ENCODE results near the gene ASCC1.
A peak's percentile ranks its signal among the peaks of the same experiment; 100 is the strongest.
"Not testable (repeated sequence)": the region's sequence is repeated elsewhere in the genome, so short reads cannot be mapped to it uniquely, and the experiment has no call there.

The ASCC1 gene

DNA sequence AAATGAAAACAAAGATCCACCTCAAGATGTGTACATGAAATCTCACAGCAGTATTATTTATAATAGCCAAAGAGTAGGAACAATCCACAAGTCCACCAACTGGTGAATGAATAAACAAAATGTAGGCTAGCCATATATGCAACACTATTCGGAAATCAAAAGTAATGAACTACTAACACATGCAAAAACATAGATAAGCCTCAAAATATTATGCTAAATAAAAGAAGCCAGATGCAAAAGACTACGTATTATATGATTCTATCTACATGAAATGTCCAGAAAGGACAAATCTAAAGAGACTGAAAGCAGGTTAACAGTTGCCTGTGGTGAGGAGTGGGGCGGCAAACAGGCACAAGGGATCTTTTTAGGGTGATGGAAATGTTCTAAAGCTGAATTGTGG is 49.0 kb downstream of the ASCC1 start:
- DNase-seq, result no peak

DNA sequence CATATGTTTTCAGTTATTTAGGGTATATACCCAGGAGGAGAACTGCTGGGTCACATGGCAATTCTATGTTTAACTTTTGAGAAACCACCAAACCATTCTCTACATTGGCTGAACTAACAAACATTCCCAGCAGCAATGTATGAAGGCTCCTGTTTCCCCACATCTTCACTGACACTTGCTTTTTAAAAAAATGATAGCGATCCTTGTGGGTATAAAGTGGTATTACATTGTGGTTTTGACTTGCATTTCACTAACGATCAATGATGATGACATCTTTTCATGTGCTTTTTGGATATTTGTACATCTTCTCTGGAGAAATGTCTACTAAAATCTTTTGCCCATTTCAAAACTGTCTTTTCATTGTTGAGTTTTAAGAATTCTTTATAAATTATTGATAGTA is 51.5 kb downstream of the ASCC1 start:
- DNase-seq, result peak; percentile 60 to 74

DNA sequence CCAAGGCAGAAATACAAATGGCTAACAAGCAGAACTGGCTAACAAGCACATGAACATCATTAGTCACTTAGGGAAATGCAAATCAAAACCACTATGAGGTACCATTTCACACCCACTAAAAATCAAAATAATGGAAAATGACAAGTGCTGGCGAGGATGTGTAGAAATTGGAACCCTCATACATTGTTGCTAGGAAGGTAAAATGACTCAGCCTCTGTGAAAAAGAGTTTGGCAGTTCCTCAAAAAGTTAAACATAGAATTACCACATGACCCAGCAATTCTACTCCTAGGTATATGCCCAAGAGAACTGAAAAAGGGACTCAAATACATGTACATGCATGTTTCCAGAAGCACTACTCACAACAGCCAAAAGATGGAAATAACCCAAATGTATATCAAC is 53.1 kb downstream of the ASCC1 start:
- peak; percentile 48 to 51 for DNase-seq

DNA sequence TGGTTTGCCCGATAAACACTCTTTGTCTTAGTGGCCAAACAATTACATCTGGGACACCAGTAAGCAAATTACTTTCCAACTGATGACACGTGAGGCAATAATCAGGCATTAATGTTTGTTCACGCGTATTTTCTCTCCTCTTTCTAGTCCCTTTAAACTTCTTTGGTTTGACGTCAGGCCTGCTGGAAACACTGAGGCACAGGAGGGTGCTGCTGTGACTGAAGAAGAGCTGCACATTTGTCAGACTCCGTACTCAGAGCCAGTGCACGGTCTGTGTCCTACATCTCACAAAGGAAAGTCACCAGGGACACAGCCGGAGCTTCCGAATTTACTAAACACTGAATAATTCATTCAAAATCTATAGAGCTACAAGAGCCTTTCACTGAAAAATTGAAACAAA is 57.9 kb downstream of the ASCC1 start:
- DNase-seq, result no peak

DNA sequence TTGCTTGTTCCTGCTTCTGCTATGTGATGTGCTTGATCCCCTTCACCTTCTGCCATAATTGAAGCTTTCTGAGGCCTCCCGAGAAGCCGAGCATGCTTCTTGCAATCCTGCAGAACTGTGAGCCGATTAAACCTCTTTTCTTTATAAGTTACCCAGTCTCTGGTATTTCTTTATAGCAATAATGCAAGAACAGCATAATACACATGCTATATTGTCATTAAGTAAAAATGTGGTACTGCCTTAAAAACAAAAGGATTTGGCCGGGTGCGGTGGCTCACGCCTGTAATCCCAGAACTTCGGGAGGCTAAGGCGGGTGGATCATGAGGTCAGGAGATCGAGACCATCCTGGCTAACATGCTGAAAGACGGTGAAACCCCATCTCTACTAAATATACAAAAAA is 59.9 kb downstream of the ASCC1 start:
- no peak for DNase-seq

DNA sequence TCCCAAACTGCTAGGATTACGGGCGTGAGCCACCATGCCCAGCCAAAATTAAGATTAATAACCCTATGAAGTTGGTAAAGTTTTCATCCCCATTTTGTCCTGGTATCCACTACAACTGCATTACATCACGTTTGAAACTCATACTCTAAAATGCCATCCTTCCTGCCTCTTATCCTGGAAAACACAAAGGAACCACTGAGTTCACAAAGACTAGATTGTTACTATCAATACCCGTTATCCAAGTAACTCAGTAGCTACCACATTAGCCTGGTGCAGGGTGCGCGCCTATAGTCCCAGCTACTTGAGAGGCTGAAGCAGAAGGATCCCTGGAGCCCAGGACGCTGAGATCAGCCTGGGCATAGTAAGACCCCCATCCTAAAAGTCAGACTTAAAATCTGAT is 63.8 kb downstream of the ASCC1 start:
- DNase-seq, result no peak

DNA sequence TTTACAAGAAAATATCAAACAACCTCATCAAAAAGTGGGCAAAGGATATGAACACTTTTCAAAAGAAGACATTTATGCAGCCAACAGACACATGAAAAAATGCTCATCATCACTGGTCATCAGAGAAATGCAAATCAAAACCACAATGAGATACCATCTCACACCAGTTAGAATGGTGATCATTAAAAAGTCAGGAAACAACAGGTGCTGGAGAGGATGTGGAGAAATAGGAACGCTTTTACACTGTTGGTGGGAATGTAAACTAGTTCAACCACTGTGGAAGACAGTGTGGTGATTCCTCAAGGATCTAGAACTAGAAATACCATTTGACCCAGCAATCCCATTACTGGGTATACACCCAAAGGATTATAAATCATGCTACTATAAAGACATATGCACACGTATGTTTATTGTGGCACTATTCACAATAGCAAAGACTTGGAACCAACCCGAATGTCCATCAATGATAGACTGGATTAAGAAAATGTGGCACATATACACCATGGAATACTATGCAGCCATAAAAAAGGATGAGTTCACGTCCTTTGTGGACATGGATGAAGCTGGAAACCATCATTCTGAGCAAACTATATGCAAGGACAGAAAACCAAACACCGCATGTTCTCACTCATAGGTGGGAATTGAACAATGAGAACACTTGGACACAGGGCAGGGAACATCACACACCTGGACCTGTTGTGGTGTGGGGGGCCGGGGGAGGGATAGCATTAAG is 65.2 kb downstream of the ASCC1 start:
- not testable (repeated sequence) for DNase-seq

DNA sequence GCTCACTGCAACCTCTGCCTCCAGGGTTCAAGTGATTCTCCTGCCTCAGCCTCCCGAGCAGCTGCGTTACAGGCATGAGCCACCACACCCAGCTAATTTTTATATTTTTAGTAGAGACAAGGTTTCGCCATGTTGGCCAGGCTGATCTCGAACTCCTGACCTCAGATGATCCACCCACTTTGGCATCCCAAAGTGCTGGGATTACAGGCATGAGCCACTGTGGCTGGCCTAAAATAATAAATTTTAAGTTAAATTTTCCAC is 68.8 kb downstream of the ASCC1 start:
- DNase-seq, result not testable (repeated sequence)

DNA sequence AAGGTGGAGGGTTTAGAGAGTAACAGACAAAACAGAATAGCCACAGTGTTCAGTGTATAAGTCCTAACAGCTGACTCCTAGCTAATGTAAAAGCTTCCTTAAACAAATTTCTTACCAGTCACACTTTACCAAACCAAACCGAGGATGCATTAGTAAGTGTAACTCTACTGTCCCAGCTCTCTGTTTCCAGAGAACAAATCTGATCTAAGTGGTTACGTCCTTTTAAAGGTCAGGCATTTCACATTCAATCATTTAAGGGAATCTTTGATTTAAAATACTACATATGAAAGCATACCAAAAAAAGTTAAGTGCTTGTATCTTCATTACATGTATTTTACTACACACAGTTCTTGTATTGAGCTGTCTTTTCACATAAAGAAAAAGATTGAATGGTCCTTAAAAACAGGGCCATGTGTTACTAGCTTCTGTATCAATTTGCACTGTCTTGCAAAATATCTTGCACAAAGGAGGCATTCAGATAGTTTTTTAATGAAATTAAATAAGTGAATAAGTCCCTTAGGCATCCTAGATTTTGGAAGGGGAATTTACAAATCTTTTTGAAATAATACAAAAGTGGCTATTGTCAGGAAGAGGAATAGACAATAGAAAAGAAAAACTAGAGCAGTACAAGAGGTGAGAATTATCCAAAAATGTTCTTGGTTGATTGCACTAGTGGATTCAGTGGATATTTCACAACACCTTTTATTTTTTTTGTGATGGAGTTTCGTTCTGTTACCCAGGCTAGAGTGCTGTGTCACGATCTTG is 69.3 kb downstream of the ASCC1 start:
- DNase-seq, result no peak

DNA sequence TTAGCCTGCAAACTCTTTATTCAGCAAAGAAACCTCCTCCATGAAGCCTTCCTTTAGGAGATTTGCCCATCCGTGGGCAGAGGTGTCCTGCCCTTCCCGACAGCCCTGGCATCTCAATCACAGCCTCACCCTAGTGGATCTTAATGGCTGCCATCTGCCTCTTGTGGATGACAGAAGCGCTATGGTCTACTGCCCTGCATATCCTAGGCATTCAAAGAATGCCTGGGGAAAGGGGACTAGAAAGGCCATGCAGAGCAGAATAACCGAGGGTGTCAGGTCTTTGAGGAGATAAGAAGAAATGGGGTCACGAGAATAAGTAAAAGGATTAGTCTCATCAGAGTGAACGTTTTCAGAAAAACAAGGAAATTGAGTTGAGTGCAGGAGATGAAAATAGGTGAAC is 70.0 kb downstream of the ASCC1 start:
- no peak for DNase-seq

DNA sequence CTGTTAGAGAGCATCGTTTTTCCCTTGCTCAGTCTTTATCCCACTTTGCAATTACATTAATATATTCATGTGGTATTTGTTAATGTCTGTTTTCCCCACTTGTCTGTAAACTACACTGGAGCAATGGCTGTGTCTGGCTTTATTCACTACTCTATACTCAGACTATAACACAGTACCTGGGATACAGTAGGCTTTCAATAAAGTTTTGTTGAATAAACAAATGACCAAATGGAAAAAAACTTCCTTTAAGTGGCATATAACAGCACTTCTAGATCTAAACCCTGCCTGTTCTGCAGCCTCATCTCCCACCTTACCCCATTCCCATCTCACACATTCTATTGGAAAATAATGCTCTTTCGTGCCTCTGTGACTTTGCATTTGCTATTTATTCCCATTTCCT is 70.4 kb downstream of the ASCC1 start:
- DNase-seq, result no peak

DNA sequence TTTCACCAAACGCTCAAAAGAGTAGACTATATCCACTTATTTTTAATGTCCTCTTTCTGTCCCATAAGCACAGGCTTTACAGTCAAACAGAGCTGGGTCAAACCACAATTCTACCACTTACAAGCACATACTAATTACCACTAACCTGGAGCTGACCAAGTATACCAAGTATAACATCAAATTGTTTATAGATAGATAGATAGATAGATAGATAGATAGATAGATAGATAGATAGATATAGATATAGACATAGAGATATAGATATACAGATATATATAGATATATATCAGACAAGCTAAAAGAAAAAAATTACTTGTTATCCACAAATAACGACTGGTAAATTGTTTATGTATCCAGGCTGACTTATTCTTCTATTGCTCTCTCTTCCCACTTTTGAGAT is 75.2 kb downstream of the ASCC1 start:
- no peak for DNase-seq

DNA sequence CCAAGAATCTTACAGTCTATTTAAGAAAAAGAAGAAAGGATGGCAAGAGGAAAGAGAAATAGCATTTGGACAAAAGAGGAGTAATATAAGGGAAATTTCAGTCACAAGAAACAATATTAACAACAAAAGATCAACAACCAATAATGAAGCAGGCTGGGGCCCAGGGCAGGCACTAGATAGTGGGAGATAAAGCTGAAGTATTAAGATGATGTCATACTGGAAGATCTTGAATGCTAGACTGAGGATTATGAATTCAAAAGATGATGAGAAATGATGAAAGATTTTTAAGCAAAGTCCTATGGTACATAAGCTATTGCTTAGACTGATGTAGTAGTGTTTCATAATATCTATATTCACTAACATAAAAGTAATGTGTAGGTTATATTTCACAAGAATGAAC is 75.9 kb downstream of the ASCC1 start:
- DNase-seq, result no peak

DNA sequence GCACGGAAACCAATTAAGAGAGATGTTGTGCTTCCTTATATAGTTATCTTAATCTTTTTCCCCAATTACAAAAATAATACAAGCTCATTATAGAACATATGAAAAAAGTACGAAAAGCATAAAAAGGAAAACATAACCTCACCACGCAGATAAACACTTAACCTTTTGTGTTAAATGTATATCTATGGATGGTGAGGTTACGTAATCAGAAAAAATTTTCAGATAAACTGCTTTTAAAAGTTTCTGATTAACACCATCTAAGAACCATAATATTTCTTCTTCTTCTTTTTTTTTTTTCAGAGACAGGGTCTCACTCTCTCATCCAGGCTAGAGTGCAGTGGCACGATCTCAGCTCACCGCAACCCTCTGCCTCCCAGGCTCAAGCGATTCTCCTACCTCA is 78.5 kb downstream of the ASCC1 start:
- DNase-seq, result no peak

DNA sequence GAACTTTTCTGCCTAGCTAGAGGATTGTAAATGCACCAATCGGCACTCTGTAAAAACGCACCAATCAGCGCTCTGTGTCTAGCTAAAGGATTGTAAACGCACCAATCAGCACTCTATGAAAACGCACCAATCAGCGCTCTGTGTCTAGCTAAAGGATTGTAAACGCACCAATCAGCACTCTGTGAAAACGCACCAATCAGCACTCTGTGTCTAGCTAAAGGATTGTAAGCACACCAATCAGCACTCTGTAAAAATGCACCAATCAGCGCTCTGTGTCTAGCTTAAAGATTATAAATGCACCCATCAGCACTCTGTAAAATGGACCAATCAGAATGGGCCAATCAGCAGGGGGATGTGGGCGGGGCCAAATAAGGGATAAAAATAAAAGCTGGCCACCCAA is 79.9 kb downstream of the ASCC1 start:
- DNase-seq, result not testable (repeated sequence)

DNA sequence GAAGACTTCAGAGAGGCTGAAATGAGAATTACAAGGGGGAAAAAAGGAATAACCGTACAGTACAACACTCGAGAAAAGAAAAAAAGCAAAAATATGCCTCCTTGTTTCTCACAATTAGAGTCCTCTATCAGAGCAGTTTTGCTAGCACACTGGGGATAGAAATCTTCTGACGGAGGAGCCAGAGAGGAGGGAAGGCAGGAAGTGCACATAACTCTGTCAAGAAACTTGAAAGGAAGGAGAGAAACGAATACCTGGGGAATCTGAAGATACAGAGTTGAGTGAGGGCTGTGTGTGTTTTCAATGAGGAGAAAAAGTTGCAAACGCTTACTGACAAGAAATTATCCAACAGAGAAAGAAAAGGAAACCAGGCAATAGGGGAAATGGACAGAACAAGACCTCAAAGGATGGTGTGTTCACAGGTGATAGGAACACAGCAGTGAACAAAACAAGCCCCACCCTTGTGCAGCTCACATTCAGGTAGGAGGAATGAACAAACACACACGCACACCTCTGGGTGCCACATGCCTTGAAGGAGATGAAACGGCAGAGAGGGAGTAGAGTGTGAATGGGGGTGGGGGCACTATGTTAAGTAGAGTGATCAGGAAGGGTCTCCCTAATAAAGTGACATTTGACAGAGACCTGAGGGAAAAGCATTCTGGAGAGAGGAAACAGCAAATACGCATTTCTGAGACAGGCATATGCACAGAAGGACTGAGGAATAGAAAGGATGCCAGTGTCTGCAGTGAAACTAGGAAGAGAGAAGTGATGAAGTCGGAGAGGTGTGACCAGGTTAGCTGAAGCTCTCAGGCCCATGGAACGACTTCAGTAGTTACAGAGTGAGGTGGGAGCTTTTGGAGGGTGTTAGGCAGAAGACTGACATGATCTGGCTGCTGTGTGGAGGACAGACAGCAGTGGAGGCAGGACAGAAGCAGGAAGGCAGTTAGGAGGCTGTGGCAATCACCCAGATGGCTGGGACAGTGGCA is 81.0 kb downstream of the ASCC1 start:
- no peak for DNase-seq

DNA sequence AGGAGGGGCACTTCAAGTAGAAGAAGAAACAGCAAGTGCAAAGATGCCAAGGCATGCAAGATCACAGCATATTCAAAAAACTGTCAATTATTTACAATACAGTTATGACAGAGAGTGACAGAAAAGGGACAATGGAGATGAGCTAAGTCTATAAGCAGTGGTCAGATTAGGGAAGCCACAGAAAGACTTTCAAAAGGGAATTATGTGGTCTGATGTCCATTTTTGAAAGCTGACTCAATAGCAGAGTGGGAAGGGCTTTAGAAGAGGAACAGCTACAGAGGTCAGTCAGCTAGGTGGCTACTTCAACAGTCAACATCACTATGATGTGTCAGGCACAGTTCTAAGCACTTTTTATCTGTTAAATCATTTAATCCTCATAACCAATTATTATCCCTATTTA is 82.6 kb downstream of the ASCC1 start:
- DNase-seq, result peak; percentile 74 to 78

DNA sequence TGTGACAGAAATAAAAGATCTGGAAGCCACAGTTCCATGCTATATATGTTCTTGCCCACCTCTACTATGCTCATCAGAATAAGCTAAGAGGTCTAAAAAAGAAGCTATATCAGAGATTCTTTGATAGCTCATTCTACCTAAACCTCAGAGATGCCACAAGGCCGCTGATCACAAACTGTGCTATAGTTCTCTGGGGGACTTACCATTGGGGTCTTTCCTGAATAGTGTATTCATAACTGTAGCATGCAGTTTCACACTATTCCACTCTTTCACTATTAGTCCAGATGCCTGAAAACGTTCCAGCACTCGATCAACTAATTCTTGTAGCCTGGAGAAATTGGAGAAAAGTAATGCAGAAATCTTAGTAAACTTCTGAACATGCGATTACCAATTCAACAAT is 83.2 kb downstream of the ASCC1 start:
- no peak for DNase-seq

DNA sequence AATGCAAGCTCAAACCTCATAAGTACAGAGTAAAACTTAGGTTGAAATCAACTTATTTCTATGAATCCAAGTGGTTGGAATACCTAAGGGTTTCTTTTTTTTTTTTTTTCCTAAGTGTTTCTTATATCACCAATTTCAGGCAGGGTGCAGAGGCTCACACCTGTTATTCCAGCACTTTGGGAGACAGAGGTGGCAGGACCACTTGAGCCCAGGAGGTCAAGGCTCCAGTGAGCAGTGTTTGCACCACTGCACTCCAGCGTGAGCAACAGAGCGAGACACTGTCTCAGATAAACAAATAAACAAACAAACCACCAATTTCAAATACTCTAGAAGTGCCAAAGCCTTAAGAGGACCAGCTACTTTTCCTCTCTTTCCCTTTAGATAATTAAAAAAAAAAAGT is 88.5 kb downstream of the ASCC1 start:
- no peak for DNase-seq

DNA sequence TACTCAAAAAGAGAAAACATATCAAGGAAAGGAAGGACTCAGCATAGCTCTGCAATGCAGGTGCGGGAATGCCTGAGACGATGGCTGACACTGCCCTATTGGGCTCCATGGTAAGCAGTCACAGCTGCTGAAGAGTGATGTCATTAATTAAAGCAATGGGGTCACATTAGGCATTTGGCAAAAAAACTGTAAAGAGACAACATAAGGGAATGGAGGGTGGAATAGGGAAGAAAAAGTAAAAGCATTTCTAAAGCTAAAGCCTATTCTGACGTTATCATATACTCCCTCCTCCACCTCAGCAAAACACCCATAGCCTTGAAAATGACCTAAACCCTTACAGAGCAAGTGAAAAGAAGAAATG is 89.2 kb downstream of the ASCC1 start:
- no peak for DNase-seq

DNA sequence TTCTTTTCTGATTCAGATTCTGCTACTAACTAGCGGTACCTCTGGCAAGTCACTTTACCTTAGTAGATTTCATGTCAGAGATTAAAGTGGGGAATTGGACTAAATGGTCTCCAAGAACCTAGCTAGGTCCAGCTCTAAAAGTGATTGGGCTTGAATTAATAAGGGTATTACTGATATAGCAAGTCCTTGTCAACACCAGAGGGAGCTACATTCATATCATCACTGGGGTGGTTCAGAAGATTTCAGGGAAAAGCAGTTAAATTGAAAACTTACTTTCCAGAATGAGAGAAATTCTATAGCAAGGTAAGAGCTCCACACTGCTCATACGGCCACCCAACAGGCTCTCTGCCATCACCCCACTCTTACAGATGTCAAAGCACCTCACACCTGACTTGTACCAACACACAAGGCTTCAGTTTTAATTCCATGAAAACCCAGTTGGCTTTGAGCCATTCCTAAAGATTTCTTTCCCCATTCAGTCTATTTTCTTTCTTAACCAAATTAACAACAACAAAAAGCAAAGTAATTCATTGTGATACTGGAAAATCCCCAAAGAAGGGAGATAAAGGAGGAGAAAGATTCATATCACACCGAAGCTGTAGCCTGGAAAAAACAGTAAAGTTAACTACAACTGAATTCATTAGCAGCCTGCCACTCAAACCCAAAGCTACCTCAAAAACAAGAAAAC is 89.7 kb downstream of the ASCC1 start:
- peak; percentile 37 to 39 for DNase-seq

DNA sequence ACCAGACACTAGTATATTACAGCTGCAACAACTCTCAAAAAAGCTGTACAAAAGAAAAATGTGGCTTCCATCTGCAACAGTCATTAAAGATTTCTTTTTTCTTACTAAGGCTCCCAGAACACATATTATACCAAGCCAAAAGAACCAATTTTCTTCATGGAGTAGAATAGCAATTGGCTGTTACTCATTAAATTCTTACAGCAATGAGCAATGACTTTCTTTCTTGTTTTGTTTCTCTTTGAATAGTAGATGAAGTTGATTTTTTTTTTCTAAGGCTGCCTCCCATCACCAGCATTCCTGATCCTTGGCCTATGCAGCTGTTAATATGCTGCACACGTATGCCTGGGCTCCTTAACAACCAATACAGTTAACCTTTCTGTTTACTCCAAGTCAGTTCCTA is 91.1 kb downstream of the ASCC1 start:
- no peak for DNase-seq

DNA sequence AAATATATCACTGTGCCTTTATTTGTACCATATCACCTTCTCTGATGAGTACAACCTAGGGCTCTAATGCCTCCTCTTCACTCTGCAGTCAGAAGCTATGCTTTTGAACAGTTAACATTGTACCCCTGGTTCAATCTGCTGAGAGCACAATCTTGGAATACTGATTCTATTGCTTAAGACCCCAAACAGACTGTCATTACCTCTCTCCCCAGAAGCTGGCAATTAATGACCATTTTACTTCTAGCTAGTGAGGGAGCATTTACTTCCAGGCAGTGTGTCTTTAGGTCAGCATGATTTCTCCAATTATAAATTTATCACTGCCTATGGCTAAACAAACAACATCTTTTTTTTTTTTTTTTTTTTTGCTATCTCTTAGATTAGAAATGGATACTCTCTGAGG is 91.7 kb downstream of the ASCC1 start:
- DNase-seq, result no peak
